Measurements from ENCODE around the gene NEDD8. TPM values are rescaled to one million over a fixed set of nuclear protein-coding genes. Genes with fewer than 3 reads are reported as not detected.
"Not testable (repeated sequence)": the region's sequence is repeated elsewhere in the genome, so short reads cannot be mapped to it uniquely, and the experiment has no call there.

The NEDD8 gene
- total RNA-seq, 1 experiment from 2014 or later: 178 TPM

GRCh38 chr14:24224618-24225071, 7.5 kb downstream of the NEDD8 start:
- H4K20me1 ChIP-seq (ENCODE audit: insufficient read depth): no peaks in the 10 kb centered on the region
- no peak overlapping the region for H3K4me2 ChIP-seq (ENCODE audit: low read length)
- TF ChIP-seq EGR1 (IDR thresholded peaks at IDR 0.05; ENCODE audit: low read depth) (no peak), ATF3 (IDR thresholded peaks at IDR 0.05) (no peak), FOSL1 (IDR thresholded peaks at IDR 0.05; ENCODE audit: low read depth) (no peak), EZH2phosphoT487 (IDR thresholded peaks at IDR 0.05; ENCODE audit: borderline replicate concordance) (no peak), YY1 (IDR thresholded peaks at IDR 0.05; ENCODE audit: extremely low read depth, insufficient replicate concordance, low read depth, low read length) (no peak), CEBPB (IDR thresholded peaks at IDR 0.05; ENCODE audit: low read depth) (no peak), RAD21 (IDR thresholded peaks at IDR 0.05; ENCODE audit: low read depth) (no peak)
- DNase-seq (ENCODE audit: low read depth, low spot score) (no peak), ATAC-seq (no peak)
- BruUV-seq (replicated peaks): no TSS peak
- no peaks in the 10 kb centered on the region for H3K9me2 ChIP-seq (ENCODE audit: insufficient read depth)
- RAD21 ChIA-PET (ENCODE audit: low non-redundant PET in 1 of 2, low total read pairs in 2 of 2, uncharacterized antibody in 2 of 2, unreplicated experiment in 2 of 2): no interaction called here
- H3K4me3 ChIP-seq (replicated peaks in 1 of 2; ENCODE audit: low read depth in 1 of 2, low read length in 2 of 2): no peak overlapping the region
- H3K36me3 ChIP-seq (ENCODE audit: control insufficient read depth in 1 of 2, insufficient read depth in 2 of 2, low read length in 2 of 2): peaks cover 4 to 10% of the 10 kb centered on the region in 2 experiments; a peak in 3 of 4 replicates
- no peak overlapping the region for H2AFZ ChIP-seq (ENCODE audit: low read depth, low read length, poor library complexity, severe bottlenecking)
- no peak overlapping the region for H3K27ac ChIP-seq (ENCODE audit: low read depth, low read length)
- POLR2A ChIA-PET: no interaction called here
- no peaks in the 10 kb centered on the region for H3K4me1 ChIP-seq (ENCODE audit: control insufficient read depth in 1 of 2, insufficient read depth in 2 of 2, low read length in 2 of 2)
- peaks cover 96% of the 10 kb centered on the region for H3K79me2 ChIP-seq (ENCODE audit: insufficient read depth, low read length)
- H3K27me3 ChIP-seq (ENCODE audit: insufficient read depth, low read length): no peaks in the 10 kb centered on the region
- H3K9me3 ChIP-seq (ENCODE audit: control insufficient read depth in 1 of 2, insufficient read depth in 1 of 2, low read depth in 1 of 2, low read length in 2 of 2): no peaks in the 10 kb centered on the region
- no peak overlapping the region for H3K9ac ChIP-seq (ENCODE audit: low read length)
- intact Hi-C loops (cut with micrococcal nuclease): no loop called here
- CTCF ChIA-PET: no interaction called here

GRCh38 chr14:24222987-24223386, 9.2 kb downstream of the NEDD8 start:
- H3K4me1 ChIP-seq (ENCODE audit: control insufficient read depth in 1 of 2, insufficient read depth in 2 of 2, low read length in 2 of 2); H3K4me3 ChIP-seq (replicated peaks in 1 of 2; ENCODE audit: low read depth in 1 of 2, low read length in 2 of 2); RAD21 ChIA-PET (ENCODE audit: low non-redundant PET in 1 of 2, low total read pairs in 2 of 2, uncharacterized antibody in 2 of 2, unreplicated experiment in 2 of 2); H3K9me3 ChIP-seq (ENCODE audit: control insufficient read depth in 1 of 2, insufficient read depth in 1 of 2, low read depth in 1 of 2, low read length in 2 of 2); ATAC-seq; H4K20me1 ChIP-seq (ENCODE audit: insufficient read depth); POLR2A ChIA-PET; H3K4me2 ChIP-seq (ENCODE audit: low read length); H3K9ac ChIP-seq (ENCODE audit: low read length); DNase-seq (ENCODE audit: low read depth, low spot score); H3K27ac ChIP-seq (ENCODE audit: low read depth, low read length); intact Hi-C loops (cut with micrococcal nuclease); BruUV-seq (replicated peaks); H3K9me2 ChIP-seq (ENCODE audit: insufficient read depth); CTCF ChIA-PET; H3K36me3 ChIP-seq (ENCODE audit: control insufficient read depth in 1 of 2, insufficient read depth in 2 of 2, low read length in 2 of 2); H2AFZ ChIP-seq (ENCODE audit: low read depth, low read length, poor library complexity, severe bottlenecking); H3K27me3 ChIP-seq (ENCODE audit: insufficient read depth, low read length): not testable (repeated sequence)
- H3K79me2 ChIP-seq (ENCODE audit: insufficient read depth, low read length): peaks cover 88% of the 10 kb centered on the region

Measured in HCT116 (cell line).